Measurements from ENCODE around the gene OLA1.

DNA sequence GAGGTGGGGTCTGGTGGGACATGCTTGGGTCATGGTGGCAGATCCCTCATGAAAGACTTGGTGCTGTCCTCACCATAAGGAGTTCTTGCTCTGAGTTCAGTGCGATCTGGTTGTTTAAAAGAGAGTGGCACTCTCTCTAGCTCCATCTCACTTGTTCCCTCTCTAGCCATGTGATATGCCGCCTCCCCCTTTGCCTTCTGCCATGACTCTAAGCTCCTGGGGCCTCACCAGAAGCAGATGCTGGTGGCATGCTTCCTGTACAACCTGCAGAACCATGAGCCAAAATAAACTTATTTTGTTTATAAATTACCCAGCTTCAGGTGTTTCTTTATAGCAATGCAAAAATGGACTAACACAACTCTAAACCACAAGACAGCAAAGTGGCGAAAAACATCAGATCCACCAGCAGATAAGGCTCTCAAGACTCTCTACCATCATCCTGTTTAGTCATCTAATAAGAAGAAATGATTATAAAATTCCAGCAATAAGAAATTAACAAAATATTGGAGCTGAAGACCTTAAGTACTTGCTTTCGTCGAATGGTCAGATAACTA, 75.5 kb downstream of the OLA1 start:
- TF ChIP-seq POLR2A (IDR thresholded peaks at IDR 0.05): no peak
- TF ChIP-seq, protein P1, sequence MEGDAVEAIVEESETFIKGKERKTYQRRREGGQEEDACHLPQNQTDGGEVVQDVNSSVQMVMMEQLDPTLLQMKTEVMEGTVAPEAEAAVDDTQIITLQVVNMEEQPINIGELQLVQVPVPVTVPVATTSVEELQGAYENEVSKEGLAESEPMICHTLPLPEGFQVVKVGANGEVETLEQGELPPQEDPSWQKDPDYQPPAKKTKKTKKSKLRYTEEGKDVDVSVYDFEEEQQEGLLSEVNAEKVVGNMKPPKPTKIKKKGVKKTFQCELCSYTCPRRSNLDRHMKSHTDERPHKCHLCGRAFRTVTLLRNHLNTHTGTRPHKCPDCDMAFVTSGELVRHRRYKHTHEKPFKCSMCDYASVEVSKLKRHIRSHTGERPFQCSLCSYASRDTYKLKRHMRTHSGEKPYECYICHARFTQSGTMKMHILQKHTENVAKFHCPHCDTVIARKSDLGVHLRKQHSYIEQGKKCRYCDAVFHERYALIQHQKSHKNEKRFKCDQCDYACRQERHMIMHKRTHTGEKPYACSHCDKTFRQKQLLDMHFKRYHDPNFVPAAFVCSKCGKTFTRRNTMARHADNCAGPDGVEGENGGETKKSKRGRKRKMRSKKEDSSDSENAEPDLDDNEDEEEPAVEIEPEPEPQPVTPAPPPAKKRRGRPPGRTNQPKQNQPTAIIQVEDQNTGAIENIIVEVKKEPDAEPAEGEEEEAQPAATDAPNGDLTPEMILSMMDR (IDR thresholded peaks at IDR 0.05): no peak

All from sigmoid colon (tissue), 3 donors.